Heart left ventricle (tissue), 16 donors: ENCODE measurements around the gene FN3K. TPM values are rescaled to one million over a fixed set of nuclear protein-coding genes. Genes with fewer than 3 reads are reported as not detected.
A peak's percentile ranks its signal among the peaks of the same experiment; 100 is the strongest.
"Not testable (repeated sequence)": the region's sequence is repeated elsewhere in the genome, so short reads cannot be mapped to it uniquely, and the experiment has no call there.

Experiments
- ATAC-seq, 4 donors: fragments of 200-7000 bp; cut with Tn5 transposase; one replicate each; pipeline ENCODE4 v1.9.1; 2020 to 2022; ENCODE audit warnings: moderate library complexity in 4 of 4, mild to moderate bottlenecking in 3 of 4, moderate number of reproducible peaks in 1 of 4
- DNase-seq, 5 donors: peaks; one replicate each; pipeline ENCODE4 v3.0.0-alpha.2; 2020
- H3K27ac ChIP-seq, 12 donors: fragments of 200-600 bp; sonication (generic) in 4 of 12; one replicate each; pipeline versions ENCODE4 v1.5.0 to v1.8.0; 2016 to 2022; ENCODE audit warnings: mild to moderate bottlenecking in 2 of 12
- H3K27me3 ChIP-seq, 9 donors: fragments of 200-600 bp; sonication (generic) in 2 of 9; one replicate each; pipeline versions ENCODE4 v1.5.1 to v1.8.0; 2016 to 2022; ENCODE audit warnings: mild to moderate bottlenecking in 3 of 9
- H3K36me3 ChIP-seq, 9 donors: fragments of 200-600 bp; sonication (generic) in 2 of 9; one replicate each; pipeline versions ENCODE4 v1.5.0 to v1.8.0; 2018 to 2022; ENCODE audit warnings: mild to moderate bottlenecking in 2 of 9
- H3K4me1 ChIP-seq, 12 donors: fragments of 200-600 bp; sonication (generic) in 4 of 12; one replicate each; pipeline versions ENCODE4 v1.5.0 to v1.8.0; 2016 to 2022; ENCODE audit warnings: mild to moderate bottlenecking in 3 of 12
- H3K4me3 ChIP-seq, 12 donors: fragments of 200-600 bp; sonication (generic) in 4 of 12; one replicate each; pipeline versions ENCODE4 v1.5.0 to v1.8.0; 2017 to 2022; ENCODE audit warnings: mild to moderate bottlenecking in 9 of 12, moderate library complexity in 4 of 12
- H3K9me3 ChIP-seq, 12 donors: fragments of 200-600 bp; sonication (generic) in 4 of 12; one replicate each; pipeline versions ENCODE4 v1.5.0 to v1.8.0; 2016 to 2022; ENCODE audit warnings: mild to moderate bottlenecking in 1 of 12
- POLR2A ChIP-seq, 2 donors: fragments of 450-650 bp; IDR thresholded peaks; one replicate each; pipeline ENCODE4 v1.6.1; 2017; ENCODE audit warnings: antibody characterized with exemption in 2 of 2, mild to moderate bottlenecking in 2 of 2, moderate library complexity in 2 of 2
- WGBS, 4 donors: extraction: QIAGEN DNeasy Blood & Tissue Kit in 2 of 4; methylation state at CpG; one replicate each; pipeline versions ENCODE4 v1.1.5 to v1.1.7; 2013 to 2018; 5-methylcytosine and 5-hydroxymethylcytosine counted together
- intact Hi-C, 10 donors: fragments of 100-400 bp; cut with DNase I; formaldehyde crosslinking; loops; one replicate each; pipeline versions ENCODE4 v1.11.1 to v1.14.2; 2022
- polyA plus RNA-seq, 2 donors: library from polyadenylated mRNA; stranded (reverse); fragments of 200-250 nt; gene quantifications; one replicate each; pipeline ENCODE4 v1.2.3, GENCODE V29; 2013
- total RNA-seq, 9 donors: library from RNA; depleted of rRNA in 2 of 9; stranded (reverse); fragments of >200 nt in 2 of 9; fragmentation: NEBNext Ultra II Directional in 3 of 9; extraction: Animal tissue kit (Norgen Biotek cat#: 25700) in 3 of 9; gene quantifications; one replicate each; pipeline versions ENCODE4 v1.1.0 to v1.2.4, GENCODE V29; 2016 to 2023
- TF ChIP-seq, protein P1 (sequence below), 12 donors: fragments of 200-600 bp; sonication (generic) in 4 of 12; IDR thresholded peaks; one replicate each; pipeline versions ENCODE4 v1.5.0 to v1.8.0; 2018 to 2022; ENCODE audit warnings: antibody characterized with exemption in 12 of 12, mild to moderate bottlenecking in 5 of 12
- donor health status: ischemic (EF 13 %, LVEDD 7.1; RV severe dilation, severe dysfunction).
- donor health status: healthy with polysubstance abuse.
- donor health status: DM: no; HTN: yes; CAD: no.
- donor health status: DM: no; HTN: no; CAD: no.
- donor health status: ischemic (EF 25% LVEDD 6.9; RV normal size, moderate dysfunction).
- donor health status: ischemic (EF 25% LVEDD 5.7; RV mildly dilated, moderate dysfunction).
- donor health status: healthy.
- donor health status: DM: yes; HTN: yes; CAD: no.
- donor health status: ischemic (EF 35%, LVEDD 5.7; RV mildly dilated, moderate dysfunction).
- donor health status: nonischemic (EF 11% LVEDD 7.7; RV severe dilation, severe dysfunction).
- donor health status: DM: yes; HTN: yes; CAD: no.
- donor health status: PGD.
- donor health status: ischemic (EF 29% LVEDD 5.4; RV normal size, mild dysfunction).
- donor health status: nonischemic (EF 23%, LVEDD 6.1; RV moderate dilation, normal function).

Gene FN3K
- total and polyA plus RNA-seq, 11 donors: 15.5 to 121 (median 69.4) TPM

DNA sequence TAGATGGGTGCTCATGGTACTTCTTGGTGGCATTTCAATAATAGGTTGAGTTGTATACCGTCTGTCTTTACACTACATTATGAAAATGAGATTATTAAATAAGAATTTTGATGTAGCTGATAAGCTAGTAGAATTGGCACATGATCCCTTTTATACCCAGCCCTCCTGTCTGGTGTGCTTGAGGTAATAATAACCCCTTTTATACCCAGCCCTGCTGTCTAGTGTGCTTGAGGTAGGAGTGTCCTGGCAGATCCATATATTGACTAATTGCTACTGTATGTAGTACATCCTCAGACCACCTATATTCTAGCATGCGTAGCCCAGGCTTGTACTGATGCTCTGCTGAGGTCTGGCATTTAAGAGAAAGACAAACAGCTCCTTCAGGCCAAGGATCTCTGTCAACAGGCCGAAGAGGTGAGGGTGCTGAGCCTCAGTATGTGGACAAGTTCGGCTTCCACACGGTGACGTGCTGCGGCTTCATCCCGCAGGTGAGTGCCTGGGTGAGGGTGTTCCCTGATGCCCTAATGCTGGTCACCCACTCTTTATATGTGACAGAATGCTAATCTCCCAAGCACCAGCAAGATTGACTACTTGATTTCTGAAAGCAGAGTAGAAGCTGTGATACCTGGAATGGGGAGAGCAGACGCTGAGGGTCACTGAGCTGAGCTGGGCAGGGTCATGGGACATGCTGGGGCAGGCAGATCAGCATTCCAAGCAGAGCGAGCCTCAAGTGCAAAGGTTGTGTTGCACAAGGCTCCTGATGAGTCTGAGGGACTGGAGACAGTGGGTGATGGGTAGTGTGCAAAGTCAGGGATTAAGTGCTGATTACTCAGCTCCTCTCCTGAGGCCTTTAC lies 5.7 kb downstream of the FN3K start:
- DNase-seq: peak in 1 of 5 donors; percentile 15

DNA sequence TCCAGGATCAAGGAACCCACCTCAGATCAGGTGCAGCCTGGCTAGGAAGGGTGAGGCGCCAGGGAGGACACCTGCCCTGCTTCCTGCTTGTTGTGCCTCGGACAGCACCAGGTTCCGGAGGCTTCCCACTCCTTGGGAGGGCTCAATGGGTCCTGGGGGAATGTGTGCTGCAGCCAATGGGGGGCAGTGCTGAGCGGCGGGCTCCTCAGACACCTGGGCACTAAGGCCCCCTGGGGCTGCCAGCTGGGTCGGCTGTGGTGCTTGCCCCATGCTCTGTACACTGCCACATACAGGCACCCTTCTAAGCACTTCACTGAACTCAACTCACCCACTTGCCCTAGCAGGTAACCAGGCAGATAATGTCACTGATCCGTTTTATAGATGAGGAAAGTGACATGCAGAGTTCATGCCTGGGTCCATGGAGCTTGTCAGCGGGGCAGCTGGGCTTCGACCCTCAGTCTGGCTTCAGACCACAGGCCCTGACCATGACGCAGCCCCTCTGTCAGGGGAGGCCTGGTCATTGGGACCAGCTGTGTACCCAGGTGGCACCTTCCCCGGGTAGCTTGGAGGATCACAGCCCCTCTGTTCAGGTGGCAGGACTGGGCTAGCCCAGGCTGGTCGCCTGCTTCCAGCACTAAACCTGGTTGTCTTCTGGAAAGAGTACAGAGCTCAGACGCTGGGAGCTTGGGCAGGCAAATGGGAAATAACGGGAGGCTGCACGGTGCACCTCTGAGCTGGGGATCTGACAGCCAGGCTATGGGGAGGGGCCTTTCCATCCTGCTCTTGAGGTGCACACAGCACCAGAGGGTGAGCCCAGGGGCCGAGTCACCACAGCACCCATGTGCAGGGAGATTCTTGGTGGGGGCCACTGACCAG lies 8.2 kb downstream of the FN3K start:
- H3K4me3 ChIP-seq: no peak overlapping the region
- H3K4me1 ChIP-seq: peaks cover 0 to 12% (median 0%) of the 10 kb centered on the region in 12 donors
- intact Hi-C loops: no loop called here
- H3K9me3 ChIP-seq: peaks cover 0 to 25% (median 3%) of the 10 kb centered on the region in 12 donors
- 90 to 94% (median 91%) methylated on average over 13 to 16 of the region's 16 CpGs for WGBS, 4 donors
- TF ChIP-seq, protein P1, sequence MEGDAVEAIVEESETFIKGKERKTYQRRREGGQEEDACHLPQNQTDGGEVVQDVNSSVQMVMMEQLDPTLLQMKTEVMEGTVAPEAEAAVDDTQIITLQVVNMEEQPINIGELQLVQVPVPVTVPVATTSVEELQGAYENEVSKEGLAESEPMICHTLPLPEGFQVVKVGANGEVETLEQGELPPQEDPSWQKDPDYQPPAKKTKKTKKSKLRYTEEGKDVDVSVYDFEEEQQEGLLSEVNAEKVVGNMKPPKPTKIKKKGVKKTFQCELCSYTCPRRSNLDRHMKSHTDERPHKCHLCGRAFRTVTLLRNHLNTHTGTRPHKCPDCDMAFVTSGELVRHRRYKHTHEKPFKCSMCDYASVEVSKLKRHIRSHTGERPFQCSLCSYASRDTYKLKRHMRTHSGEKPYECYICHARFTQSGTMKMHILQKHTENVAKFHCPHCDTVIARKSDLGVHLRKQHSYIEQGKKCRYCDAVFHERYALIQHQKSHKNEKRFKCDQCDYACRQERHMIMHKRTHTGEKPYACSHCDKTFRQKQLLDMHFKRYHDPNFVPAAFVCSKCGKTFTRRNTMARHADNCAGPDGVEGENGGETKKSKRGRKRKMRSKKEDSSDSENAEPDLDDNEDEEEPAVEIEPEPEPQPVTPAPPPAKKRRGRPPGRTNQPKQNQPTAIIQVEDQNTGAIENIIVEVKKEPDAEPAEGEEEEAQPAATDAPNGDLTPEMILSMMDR (IDR thresholded peaks at IDR 0.05): peak in 2 of 12 donors; percentile 7 to 9
- no peak for TF ChIP-seq POLR2A (IDR thresholded peaks at IDR 0.05)
- DNase-seq (peak in 1 of 5 donors; percentile 52), ATAC-seq (peak in 2 of 4 donors; percentile 26 to 47)
- peaks cover 0 to 59% (median 44%) of the 10 kb centered on the region in 9 donors for H3K36me3 ChIP-seq
- no peaks in the 10 kb centered on the region for H3K27me3 ChIP-seq
- H3K27ac ChIP-seq: no peak overlapping the region

More for the DNA sequence above, 5.7 kb downstream of the FN3K start:
- Histone ChIP-seq H3K36me3 (peaks cover 0 to 60% (median 44%) of the 10 kb centered on the region in 9 donors), H3K27ac (no peak overlapping the region), H3K4me3 (no peak overlapping the region), H3K9me3 (peaks cover 0 to 20% (median 3%) of the 10 kb centered on the region in 12 donors), H3K27me3 (no peaks in the 10 kb centered on the region), H3K4me1 (peaks cover 0 to 30% (median 2%) of the 10 kb centered on the region in 12 donors)
- intact Hi-C loops: no loop called here
- ATAC-seq: no peak
- TF ChIP-seq POLR2A (IDR thresholded peaks at IDR 0.05): no peak
- TF ChIP-seq, protein P1 (IDR thresholded peaks at IDR 0.05): no peak
- 92 to 99% (median 95%) methylated on average over 10 of the region's 10 CpGs for WGBS, 4 donors

DNA sequence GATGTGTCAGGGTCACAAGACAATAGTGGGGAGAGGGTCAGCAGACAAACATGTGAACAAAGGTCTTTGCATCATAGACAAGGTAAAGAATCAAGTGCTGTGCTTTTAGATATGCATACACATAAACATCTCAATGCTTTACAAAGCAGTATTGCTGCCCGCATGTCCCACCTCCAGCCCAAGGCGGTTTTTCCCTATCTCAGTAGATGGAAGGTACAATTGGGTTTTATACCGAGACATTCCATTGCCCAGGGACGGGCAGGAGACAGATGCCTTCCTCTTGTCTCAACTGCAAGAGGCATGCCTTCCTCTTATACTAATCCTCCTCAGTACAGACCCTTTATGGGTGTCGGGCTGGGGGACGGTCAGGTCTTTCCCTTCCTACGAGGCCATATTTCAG lies 9.3 kb downstream of the FN3K start:
- ATAC-seq, DNase-seq, H3K4me1 ChIP-seq, H3K27ac ChIP-seq, intact Hi-C loops, H3K27me3 ChIP-seq, H3K4me3 ChIP-seq: not testable (repeated sequence)
- peaks cover 0 to 25% (median 3%) of the 10 kb centered on the region in 12 donors for H3K9me3 ChIP-seq
- H3K36me3 ChIP-seq: peaks cover 0 to 60% (median 44%) of the 10 kb centered on the region in 9 donors
- WGBS, 4 donors: 55 to 69% (median 63%) methylated on average over 6 to 7 of the region's 7 CpGs

DNA sequence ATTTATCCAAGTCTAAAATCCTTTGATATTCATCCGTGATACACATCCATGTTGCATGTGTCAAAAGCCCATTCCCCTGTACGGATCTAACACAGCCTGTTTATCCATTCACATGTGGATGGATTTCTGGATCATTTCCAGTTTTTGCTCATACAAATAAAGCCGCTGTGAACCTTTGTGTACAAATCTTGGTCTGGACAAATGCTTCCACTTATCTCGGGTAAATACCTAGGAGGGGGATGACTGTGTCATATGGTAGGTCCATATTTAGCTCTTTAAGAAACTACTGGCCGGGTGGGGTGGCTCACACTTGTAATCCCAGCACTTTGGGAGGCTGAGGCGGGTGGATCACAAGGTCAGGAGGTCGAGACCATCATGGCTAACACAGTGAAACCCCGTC lies 10.1 kb downstream of the FN3K start:
- Histone ChIP-seq H3K4me1 (peaks cover 0 to 8% (median 0%) of the 10 kb centered on the region in 12 donors), H3K27me3 (no peaks in the 10 kb centered on the region), H3K4me3 (no peak overlapping the region), H3K36me3 (peaks cover 0 to 52% (median 36%) of the 10 kb centered on the region in 9 donors), H3K27ac (no peak overlapping the region), H3K9me3 (peaks cover 0 to 22% (median 3%) of the 10 kb centered on the region in 12 donors)
- ATAC-seq (no peak), DNase-seq (no peak)
- intact Hi-C loops: no loop called here
- TF ChIP-seq, protein P1 (IDR thresholded peaks at IDR 0.05): no peak
- no peak for TF ChIP-seq POLR2A (IDR thresholded peaks at IDR 0.05)
- 69 to 81% (median 71%) methylated on average over 8 of the region's 8 CpGs for WGBS, 4 donors
